K562 (cell line): Measurements from ENCODE around the gene TMEM247.

Source experiments
- POLR2A ChIP-seq: fragments of 450-650 bp; conservative IDR thresholded peaks from 2 replicates; pipeline ENCODE4 v1.6.1; 2016
- TF ChIP-seq, protein P1 (sequence below): fragments of 250-450 bp; sonication (Bioruptor Pico); IDR thresholded peaks from 2 replicates; pipeline ENCODE4 v1.5.1; 2021; ENCODE audit warnings: mild to moderate bottlenecking

DNA sequence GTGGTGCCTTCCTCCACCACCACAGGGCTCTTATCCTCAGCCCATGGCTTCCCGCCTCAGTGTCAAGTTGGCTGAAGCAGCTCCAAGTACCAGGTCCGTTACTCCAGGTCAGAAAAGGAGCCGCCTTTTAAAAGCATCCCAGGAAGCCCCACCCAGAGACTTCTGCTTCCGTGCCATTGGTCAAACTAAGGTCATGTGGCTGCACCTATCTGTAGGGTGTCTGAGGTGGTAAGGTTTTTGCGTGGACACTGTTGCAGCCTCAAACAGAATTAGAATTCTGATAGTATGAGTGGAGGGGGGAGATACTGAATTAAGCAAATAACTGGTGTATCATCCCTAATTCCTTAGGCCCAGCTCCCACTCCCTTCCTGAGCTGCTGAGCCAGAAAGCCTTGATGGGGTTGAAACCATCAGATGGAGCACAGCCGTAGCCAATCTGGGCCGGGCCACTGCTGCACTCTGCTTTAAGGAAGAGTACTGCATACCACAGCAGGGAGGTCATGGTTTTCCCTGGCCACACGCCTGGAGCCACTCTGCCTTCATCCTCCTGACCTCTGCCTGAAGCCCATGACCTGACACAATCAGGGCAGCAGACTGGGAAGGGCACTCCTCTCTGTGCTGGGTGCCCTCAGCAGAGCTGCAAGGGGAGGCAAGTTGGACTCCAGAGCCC lies 8.4 kb downstream of the TMEM247 start:
- TF ChIP-seq, protein P1, sequence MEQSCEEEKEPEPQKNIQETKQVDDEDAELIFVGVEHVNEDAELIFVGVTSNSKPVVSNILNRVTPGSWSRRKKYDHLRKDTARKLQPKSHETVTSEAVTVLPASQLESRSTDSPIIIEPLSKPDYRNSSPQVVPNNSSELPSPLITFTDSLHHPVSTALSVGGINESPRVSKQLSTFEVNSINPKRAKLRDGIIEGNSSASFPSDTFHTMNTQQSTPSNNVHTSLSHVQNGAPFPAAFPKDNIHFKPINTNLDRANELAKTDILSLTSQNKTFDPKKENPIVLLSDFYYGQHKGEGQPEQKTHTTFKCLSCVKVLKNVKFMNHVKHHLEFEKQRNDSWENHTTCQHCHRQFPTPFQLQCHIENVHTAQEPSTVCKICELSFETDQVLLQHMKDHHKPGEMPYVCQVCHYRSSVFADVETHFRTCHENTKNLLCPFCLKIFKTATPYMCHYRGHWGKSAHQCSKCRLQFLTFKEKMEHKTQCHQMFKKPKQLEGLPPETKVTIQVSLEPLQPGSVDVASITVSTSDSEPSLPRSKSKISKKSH = no peak
- TF ChIP-seq POLR2A = no peak
